Mesothelial cell of epicardium (in vitro differentiated cells): ENCODE measurements around the gene CD82. TPM values are rescaled to one million over a fixed set of nuclear protein-coding genes. Genes with fewer than 3 reads are reported as not detected.

Source experiments
- DNase-seq, 2 experiments: peaks; one replicate each; pipeline ENCODE4 v3.0.0; 2021; ENCODE audit warnings: low spot score in 2 of 2; ENCODE audit not compliant: unreplicated experiment in 2 of 2
- H3K27ac Mint-ChIP-seq: 2 replicates; pipeline ENCODE4 v1.8.0; 2021; ENCODE audit warnings: mixed read lengths
- H3K27me3 Mint-ChIP-seq: 2 replicates; pipeline ENCODE4 v1.8.0; 2021; ENCODE audit warnings: low read depth, mixed read lengths
- H3K36me3 Mint-ChIP-seq: 2 replicates; pipeline ENCODE4 v1.8.0; 2021; ENCODE audit warnings: mixed read lengths
- H3K4me1 Mint-ChIP-seq: 2 replicates; pipeline ENCODE4 v1.8.0; 2021; ENCODE audit warnings: mixed read lengths
- H3K4me3 Mint-ChIP-seq: 2 replicates; pipeline ENCODE4 v1.8.0; 2021; ENCODE audit warnings: mild to moderate bottlenecking, moderate library complexity, mixed read lengths
- H3K9me3 Mint-ChIP-seq: 2 replicates; pipeline ENCODE4 v1.8.0; 2021; ENCODE audit warnings: mixed read lengths
- CTCF ChIP-seq: fragments of 200-600 bp; sonication (generic); IDR thresholded peaks from one replicate; pipeline ENCODE4 v1.5.0; 2021; ENCODE audit warnings: antibody characterized with exemption; ENCODE audit not compliant: unreplicated experiment
- total RNA-seq: library from RNA; stranded (reverse); gene quantifications from 3 replicates; pipeline ENCODE4 v1.2.1, GENCODE V29; 2021

CD82 gene
- total RNA-seq, 1 donor from 2014 or later = 11.2 TPM

DNA sequence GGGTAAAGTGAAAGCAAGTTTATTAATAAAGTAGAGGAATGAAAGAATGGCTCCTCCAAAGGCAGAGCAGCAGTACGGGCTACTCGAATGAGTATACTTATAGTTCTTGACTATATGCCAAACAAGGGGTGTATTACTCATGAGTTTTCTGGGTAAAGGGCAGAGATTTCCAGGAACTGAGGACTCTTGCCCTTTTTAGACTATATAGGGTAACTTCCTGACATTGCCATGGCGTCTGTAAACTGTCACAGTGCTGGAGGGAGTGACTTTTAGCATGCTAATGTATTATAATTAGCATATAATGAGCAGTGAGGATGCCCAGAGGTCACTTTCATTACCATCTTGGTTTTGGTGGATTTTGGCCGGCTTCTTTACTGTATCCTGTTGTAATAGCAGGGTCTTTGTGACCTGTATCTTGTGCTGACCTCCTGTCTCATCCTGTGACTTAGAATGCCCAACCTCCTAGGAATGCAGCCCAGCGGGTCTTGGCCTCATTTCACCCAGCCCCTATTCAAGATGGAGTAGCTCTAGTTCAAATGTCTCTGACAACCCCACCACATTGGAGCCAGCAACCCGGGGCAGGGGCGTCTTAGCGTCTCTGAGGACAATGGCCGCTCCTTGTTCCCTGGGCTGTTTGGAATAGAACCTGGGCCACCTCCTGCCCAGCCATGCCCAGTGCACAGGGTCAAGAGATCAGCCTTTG is 34.9 kb upstream of the CD82 start:
- no peak overlapping the region for H3K4me3 Mint-ChIP-seq
- no peak for DNase-seq
- peaks cover 23% of the 10 kb centered on the region for H3K4me1 Mint-ChIP-seq
- peaks cover 12% of the 10 kb centered on the region for H3K27me3 Mint-ChIP-seq
- H3K27ac Mint-ChIP-seq = no peak overlapping the region
- H3K9me3 Mint-ChIP-seq = peaks cover 4% of the 10 kb centered on the region
- no peaks in the 10 kb centered on the region for H3K36me3 Mint-ChIP-seq
- TF ChIP-seq CTCF = no peak

DNA sequence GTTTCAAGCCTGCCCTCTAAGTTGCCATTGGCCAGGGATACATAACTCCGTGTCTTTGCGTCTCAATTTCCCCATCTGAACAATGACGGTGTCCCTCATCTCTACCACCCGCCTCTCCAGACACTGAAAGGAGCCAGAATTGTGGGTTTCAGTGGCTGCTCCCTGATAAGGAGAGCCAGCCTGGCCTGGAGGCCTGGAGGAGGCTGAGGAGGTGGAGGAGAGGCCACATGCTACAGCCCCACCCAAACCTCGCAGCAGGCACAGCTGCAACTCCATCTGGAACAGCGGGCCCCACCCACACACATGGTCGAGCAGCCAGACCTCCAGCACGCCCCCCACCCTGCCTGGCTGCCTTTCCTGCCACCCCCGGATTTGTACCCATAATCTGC is 34.4 kb upstream of the CD82 start:
- H3K4me1 Mint-ChIP-seq = peaks cover 19% of the 10 kb centered on the region
- DNase-seq = no peak
- H3K27me3 Mint-ChIP-seq = peaks cover 12% of the 10 kb centered on the region
- TF ChIP-seq CTCF = no peak
- no peak overlapping the region for H3K4me3 Mint-ChIP-seq
- peaks cover 4% of the 10 kb centered on the region for H3K9me3 Mint-ChIP-seq
- no peaks in the 10 kb centered on the region for H3K36me3 Mint-ChIP-seq
- no peak overlapping the region for H3K27ac Mint-ChIP-seq

- Mint-ChIP-seq H3K36me3 (no peaks in the 10 kb centered on the region), H3K4me3 (no peak overlapping the region), H3K9me3 (peaks cover 4% of the 10 kb centered on the region), H3K27ac (no peak overlapping the region), H3K27me3 (peaks cover 12% of the 10 kb centered on the region), H3K4me1 (peaks cover 18% of the 10 kb centered on the region)
- DNase-seq = no peak
- TF ChIP-seq CTCF = no peak
Observed at GRCh38 chr11:44531636-44532035, 33.8 kb upstream of the CD82 start.

DNA sequence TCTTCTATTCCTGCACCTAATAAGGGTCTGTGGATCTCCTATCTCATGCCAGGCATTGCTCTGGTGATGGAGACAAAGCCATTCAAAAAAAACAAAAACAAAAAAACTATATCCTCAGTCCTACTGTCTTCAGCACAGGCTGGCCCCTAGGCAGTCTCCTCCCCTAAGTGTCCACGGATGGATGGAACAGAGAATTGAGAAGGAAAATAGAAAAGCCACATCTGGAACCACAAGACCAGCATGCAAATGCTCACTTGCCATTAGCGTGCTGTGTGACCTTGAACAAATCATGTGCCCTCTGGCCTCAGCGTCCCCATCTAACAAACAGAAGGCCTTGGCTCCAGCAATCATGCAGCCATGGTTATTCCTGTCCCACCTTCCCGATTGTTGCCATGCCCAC is 32.7 kb upstream of the CD82 start:
- Mint-ChIP-seq H3K4me3 (no peak overlapping the region), H3K9me3 (peaks cover 4% of the 10 kb centered on the region), H3K27ac (no peak overlapping the region), H3K4me1 (peaks cover 8% of the 10 kb centered on the region), H3K36me3 (no peaks in the 10 kb centered on the region), H3K27me3 (peaks cover 12% of the 10 kb centered on the region)
- no peak for TF ChIP-seq CTCF
- no peak for DNase-seq

GRCh38 chr11:44533921-44534711 is 31.3 kb upstream of the CD82 start:
- H3K27me3 Mint-ChIP-seq = peaks cover 15% of the 10 kb centered on the region
- DNase-seq = no peak
- no peak overlapping the region for H3K4me3 Mint-ChIP-seq
- H3K27ac Mint-ChIP-seq = no peak overlapping the region
- no peak for TF ChIP-seq CTCF
- peaks cover 4% of the 10 kb centered on the region for H3K9me3 Mint-ChIP-seq
- no peaks in the 10 kb centered on the region for H3K36me3 Mint-ChIP-seq
- H3K4me1 Mint-ChIP-seq = peaks cover 7% of the 10 kb centered on the region
